Measurements from ENCODE around the gene TRIOBP.

The TRIOBP gene

GRCh38 chr22:37802310-37803194 lies 105.7 kb downstream of the TRIOBP start:
- Mint-ChIP-seq H3K27ac (no peak overlapping the region), H3K36me3 (ENCODE audit: low read depth) (no peaks in the 10 kb centered on the region), H3K9me3 (peaks cover 3% of the 10 kb centered on the region), H3K4me1 (peaks cover 38% of the 10 kb centered on the region), H3K4me3 (peak overlapping the region; percentile 82), H3K27me3 (ENCODE audit: low read depth, poor library complexity) (peaks cover 23% of the 10 kb centered on the region)
- TF ChIP-seq CTCF (IDR thresholded peaks at IDR 0.05): no peak
- peak; percentile 81 for DNase-seq

GRCh38 chr22:37803195-37803638 lies 106.4 kb downstream of the TRIOBP start:
- Mint-ChIP-seq H3K27me3 (ENCODE audit: low read depth, poor library complexity) (peaks cover 24% of the 10 kb centered on the region), H3K27ac (peak overlapping the region; percentile 80), H3K4me3 (peak overlapping the region; percentile 82), H3K9me3 (peaks cover 3% of the 10 kb centered on the region), H3K4me1 (peaks cover 34% of the 10 kb centered on the region), H3K36me3 (ENCODE audit: low read depth) (no peaks in the 10 kb centered on the region)
- DNase-seq: peak; percentile 31
- TF ChIP-seq CTCF (IDR thresholded peaks at IDR 0.05): no peak

- H3K36me3 Mint-ChIP-seq (ENCODE audit: low read depth): no peaks in the 10 kb centered on the region
- H3K4me1 Mint-ChIP-seq: peaks cover 40% of the 10 kb centered on the region
- H3K9me3 Mint-ChIP-seq: peaks cover 3% of the 10 kb centered on the region
- H3K27ac Mint-ChIP-seq: peak overlapping the region; percentile 80
- TF ChIP-seq CTCF (IDR thresholded peaks at IDR 0.05): no peak
- DNase-seq: no peak
- peak overlapping the region; percentile 82 for H3K4me3 Mint-ChIP-seq
- H3K27me3 Mint-ChIP-seq (ENCODE audit: low read depth, poor library complexity): peaks cover 26% of the 10 kb centered on the region
These were observed 106.9 kb downstream of the TRIOBP start for GRCh38 chr22:37803639-37804351.

- peaks cover 6% of the 10 kb centered on the region for H3K36me3 Mint-ChIP-seq (ENCODE audit: low read depth)
- no peak for DNase-seq
- H3K4me1 Mint-ChIP-seq: peaks cover 46% of the 10 kb centered on the region
- H3K27ac Mint-ChIP-seq: no peak overlapping the region
- H3K27me3 Mint-ChIP-seq (ENCODE audit: low read depth, poor library complexity): peaks cover 26% of the 10 kb centered on the region
- H3K4me3 Mint-ChIP-seq: peak overlapping the region; percentile 82
- TF ChIP-seq CTCF (IDR thresholded peaks at IDR 0.05): no peak
- peaks cover 3% of the 10 kb centered on the region for H3K9me3 Mint-ChIP-seq
These were observed 107.6 kb downstream of the TRIOBP start for GRCh38 chr22:37804352-37804880.

GRCh38 chr22:37804881-37805809 lies 108.3 kb downstream of the TRIOBP start:
- Mint-ChIP-seq H3K27me3 (ENCODE audit: low read depth, poor library complexity) (peaks cover 26% of the 10 kb centered on the region), H3K4me1 (peaks cover 52% of the 10 kb centered on the region), H3K9me3 (peaks cover 3% of the 10 kb centered on the region), H3K27ac (peak overlapping the region; percentile 83), H3K4me3 (peak overlapping the region; percentile 98), H3K36me3 (ENCODE audit: low read depth) (peaks cover 6% of the 10 kb centered on the region)
- peak; percentile 92 for DNase-seq
- no peak for TF ChIP-seq CTCF (IDR thresholded peaks at IDR 0.05)

All from nephron progenitor cell (in vitro differentiated cells).